IMR-90 (cell line): Measurements from ENCODE around the gene SIGLEC15. TPM values are rescaled to one million over a fixed set of nuclear protein-coding genes. Genes with fewer than 3 reads are reported as not detected.
A peak's percentile ranks its signal among the peaks of the same experiment; 100 is the strongest.

Source experiments
- ATAC-seq: fragments of 200-7000 bp; cut with Tn5 transposase; 2 replicates; pipeline ENCODE4 v1.9.1; 2020; ENCODE audit warnings: low read depth, mild to moderate bottlenecking, moderate library complexity
- BruUV-seq: library from RNA; stranded (reverse); fragments of 400-500 nt; replicated peaks from 2 replicates; lab custom pipeline; 2021; lab: Mats Ljungman, UMichigan
- CTCF ChIA-PET: fragments of 300-600 bp; formaldehyde crosslinking; extraction: SDS; loops from one replicate; lab custom pipeline; 2021; ENCODE audit warnings: antibody characterized with exemption; lab: Yijun Ruan, JAX
- POLR2A ChIA-PET: fragments of 300-600 bp; sonication (Branson Sonifier 250); formaldehyde crosslinking; loops from one replicate; lab custom pipeline; 2022; ENCODE audit warnings: antibody characterized with exemption; ENCODE audit not compliant: unreplicated experiment; lab: Charles Lee
- DNase-seq: peaks from one replicate; pipeline ENCODE4 v3.0.0; 2013
- H2AFZ ChIP-seq: replicated peaks from 2 replicates; pipeline ENCODE3; 2013; ENCODE audit warnings: low read length, mild to moderate bottlenecking; ENCODE audit not compliant: poor library complexity
- H2AK5ac ChIP-seq: 2 replicates; pipeline ENCODE4 v1.6.1; 2013; ENCODE audit warnings: low read depth, low read length, inconsistent platforms
- H2AK9ac ChIP-seq: replicated peaks from 2 replicates; pipeline ENCODE3; 2013; ENCODE audit warnings: mild to moderate bottlenecking, low read depth, low read length, moderate library complexity; ENCODE audit not compliant: poor library complexity
- H2BK120ac ChIP-seq: 2 replicates; pipeline ENCODE4 v1.6.1; 2013; ENCODE audit warnings: low read depth, low read length, inconsistent platforms
- H2BK15ac ChIP-seq: 3 replicates; pipeline ENCODE4 v1.6.1; 2013; ENCODE audit warnings: low read depth, low read length, inconsistent platforms
- H2BK20ac ChIP-seq: 2 replicates; pipeline ENCODE4 v1.6.1; 2013; ENCODE audit warnings: low read depth, mild to moderate bottlenecking, inconsistent platforms, low read length, moderate library complexity
- H2BK5ac ChIP-seq: 2 replicates; pipeline ENCODE4 v1.6.1; 2013; ENCODE audit warnings: mild to moderate bottlenecking, low read depth, low read length, inconsistent platforms; ENCODE audit not compliant: poor library complexity, severe bottlenecking
- H3K14ac ChIP-seq: replicated peaks from 2 replicates; pipeline ENCODE4 v1.6.1; 2013; ENCODE audit warnings: low read depth, low read length, inconsistent platforms
- H3K18ac ChIP-seq: 2 replicates; pipeline ENCODE4 v1.6.1; 2013; ENCODE audit warnings: low read depth, low read length, control low read depth
- H3K23ac ChIP-seq: 2 replicates; pipeline ENCODE4 v1.6.1; 2013; ENCODE audit warnings: low read depth, low read length, inconsistent platforms
- H3K27ac ChIP-seq: 2 replicates; pipeline ENCODE4 v1.5.1; 2013; ENCODE audit warnings: mild to moderate bottlenecking, control low read depth, low read length; ENCODE audit not compliant: insufficient read depth
- H3K27me3 ChIP-seq: 2 replicates; pipeline ENCODE4 v1.6.1; 2013; ENCODE audit warnings: low read length; ENCODE audit not compliant: control insufficient read depth, insufficient read depth
- H3K36me3 ChIP-seq: 2 replicates; pipeline ENCODE4 v1.6.1; 2013; ENCODE audit warnings: low read length, mixed read lengths; ENCODE audit not compliant: control insufficient read depth, insufficient read depth
- H3K4ac ChIP-seq: 2 replicates; pipeline ENCODE4 v1.6.1; 2013; ENCODE audit warnings: low read depth, low read length, inconsistent platforms
- H3K4me1 ChIP-seq: 2 replicates; pipeline ENCODE4 v1.6.1; 2013; ENCODE audit warnings: low read length, mixed read lengths; ENCODE audit not compliant: control insufficient read depth, insufficient read depth
- H3K4me2 ChIP-seq: 2 replicates; pipeline ENCODE4 v1.6.1; 2013; ENCODE audit warnings: low read depth, mild to moderate bottlenecking, control low read depth, low read length, moderate library complexity
- H3K4me3 ChIP-seq: 2 replicates; pipeline ENCODE4 v1.5.1; 2013; ENCODE audit warnings: low read depth, mild to moderate bottlenecking, control low read depth, low read length, moderate library complexity; ENCODE audit not compliant: insufficient read depth
- H3K56ac ChIP-seq: 2 replicates; pipeline ENCODE4 v1.6.1; 2013; ENCODE audit warnings: low read length, inconsistent platforms; ENCODE audit not compliant: insufficient read depth; ENCODE audit errors: extremely low read depth
- H3K79me1 ChIP-seq, 2 experiments: 2 replicates each; pipeline ENCODE4 v1.6.1; 2013; ENCODE audit warnings: low read length in 2 of 2, inconsistent platforms in 1 of 2, low read depth in 1 of 2
- H3K9ac ChIP-seq: 2 replicates; pipeline ENCODE4 v1.6.1; 2013; ENCODE audit warnings: low read depth, low read length, control low read depth
- H3K9me1 ChIP-seq: 2 replicates; pipeline ENCODE4 v1.6.1; 2013; ENCODE audit warnings: low read length, inconsistent platforms; ENCODE audit not compliant: insufficient read depth
- H3K9me3 ChIP-seq: 2 replicates; pipeline ENCODE4 v1.6.1; 2013; ENCODE audit warnings: low read length; ENCODE audit not compliant: control insufficient read depth, insufficient read depth
- H4K20me1 ChIP-seq: 2 replicates; pipeline ENCODE4 v1.6.1; 2013; ENCODE audit warnings: low read length, inconsistent platforms; ENCODE audit not compliant: insufficient read depth
- H4K5ac ChIP-seq: 2 replicates; pipeline ENCODE4 v1.6.1; 2013; ENCODE audit warnings: mild to moderate bottlenecking, low read depth, low read length, control low read depth
- H4K8ac ChIP-seq, 2 experiments: 2 replicates each; pipeline ENCODE4 v1.6.1; 2013; ENCODE audit warnings: low read depth in 2 of 2, low read length in 2 of 2, control low read depth in 1 of 2, inconsistent platforms in 1 of 2
- H4K91ac ChIP-seq: 2 replicates; pipeline ENCODE4 v1.6.1; 2013; ENCODE audit warnings: low read depth, low read length, inconsistent platforms; ENCODE audit not compliant: insufficient read depth
- BHLHE40 ChIP-seq: fragments of 150-350 bp; IDR thresholded peaks from 2 replicates; pipeline ENCODE4 v1.6.1; 2016; ENCODE audit warnings: mild to moderate bottlenecking, low read depth, low read length
- CEBPB ChIP-seq: IDR thresholded peaks from 2 replicates; pipeline ENCODE4 v1.6.1; 2012; ENCODE audit warnings: low read depth, low read length, improper control_type of control experiment
- CHD1 ChIP-seq: IDR thresholded peaks from 2 replicates; pipeline ENCODE4 v1.6.1; 2012; ENCODE audit warnings: low read depth, low read length, improper control_type of control experiment
- FOS ChIP-seq: fragments of 150-350 bp; IDR thresholded peaks from 2 replicates; pipeline ENCODE4 v1.6.1; 2016; ENCODE audit warnings: low read depth, low read length
- MAFK ChIP-seq: IDR thresholded peaks from 2 replicates; pipeline ENCODE4 v1.6.1; 2012; ENCODE audit warnings: low read depth, low read length, improper control_type of control experiment
- MAZ ChIP-seq: IDR thresholded peaks from 2 replicates; pipeline ENCODE4 v1.6.1; 2012; ENCODE audit warnings: low read depth, mild to moderate bottlenecking, low read length, improper control_type of control experiment, moderate library complexity, borderline replicate concordance
- MXI1 ChIP-seq: IDR thresholded peaks from 2 replicates; pipeline ENCODE4 v1.6.1; 2012; ENCODE audit warnings: low read depth, mild to moderate bottlenecking, low read length, moderate library complexity, borderline replicate concordance
- NFE2L2 ChIP-seq: fragments of 150-350 bp; IDR thresholded peaks from 2 replicates; pipeline ENCODE4 v1.6.1; 2016; ENCODE audit warnings: low read depth, mild to moderate bottlenecking, low read length
- POLR2A ChIP-seq: IDR thresholded peaks from 2 replicates; pipeline ENCODE4 v1.6.1; 2012; ENCODE audit warnings: mild to moderate bottlenecking, low read depth, low read length
- RAD21 ChIP-seq: IDR thresholded peaks from 2 replicates; pipeline ENCODE4 v1.6.1; 2012; ENCODE audit warnings: low read length, improper control_type of control experiment
- RCOR1 ChIP-seq: IDR thresholded peaks from 2 replicates; pipeline ENCODE4 v1.6.1; 2012; ENCODE audit warnings: mild to moderate bottlenecking, low read length, improper control_type of control experiment; ENCODE audit not compliant: insufficient replicate concordance
- RFX5 ChIP-seq: IDR thresholded peaks from 2 replicates; pipeline ENCODE4 v1.8.0; 2012; ENCODE audit warnings: low read depth, mild to moderate bottlenecking, low read length, moderate library complexity
- SMC3 ChIP-seq: fragments of 150-350 bp; IDR thresholded peaks from 2 replicates; pipeline ENCODE4 v1.6.1; 2016; ENCODE audit warnings: low read depth, mild to moderate bottlenecking, antibody characterized with exemption, low read length, moderate library complexity
- WGBS, 2 experiments: methylation state at CpG; one replicate each; pipeline versions ENCODE4 v1.1.5 to v1.1.7; 2013; ENCODE audit warnings: missing lambda C conversion rate in 2 of 2; ENCODE audit not compliant: insufficient read length in 1 of 2; ENCODE audit errors: extremely low coverage in 2 of 2; 5-methylcytosine and 5-hydroxymethylcytosine counted together
- dilution Hi-C: fragments of 300-500 bp; cut with HindIII; formaldehyde crosslinking; loops from one replicate; pipeline ENCODE4 v1.14.3; 2018; ENCODE audit warnings: low sequenced_read_pairs; ENCODE audit not compliant: unreplicated experiment
- in situ Hi-C: fragments of 300-500 bp; cut with MboI; formaldehyde crosslinking; loops from 3 replicates; pipeline ENCODE4 v1.14.3; 2019; ENCODE audit warnings: low sequenced_read_pairs, inconsistent platforms, mixed read lengths
- intact Hi-C: fragments of 100-400 bp; cut with micrococcal nuclease; formaldehyde crosslinking; loops from 2 replicates; pipeline ENCODE4 v1.10.0; 2022
- polyA plus RNA-seq, 3 experiments: library from polyadenylated mRNA; depleted of rRNA; stranded (reverse); fragments of >200 nt; gene quantifications; 2 replicates each; pipeline ENCODE4 v1.2.3, GENCODE V29; 2012; ENCODE audit warnings: low replicate concordance in 1 of 3
- total RNA-seq: library from RNA; depleted of rRNA; stranded (reverse); fragments of >200 nt; gene quantifications from 2 replicates; pipeline ENCODE4 v1.2.3, GENCODE V29; 2012
- TF ChIP-seq, protein P1 (sequence below): fragments of 150-350 bp; IDR thresholded peaks from 2 replicates; pipeline ENCODE4 v1.6.1; 2017; ENCODE audit warnings: mild to moderate bottlenecking, antibody characterized with exemption, low read length, low read depth
- TF ChIP-seq, protein P2 (sequence below): conservative IDR thresholded peaks from 2 replicates; pipeline ENCODE4 v1.5.1; 2012; ENCODE audit warnings: mild to moderate bottlenecking, low read depth, low read length, improper control_type of control experiment
- TF ChIP-seq, protein P3 (sequence below): fragments of 150-350 bp; IDR thresholded peaks from 2 replicates; pipeline ENCODE4 v1.6.1; 2016; ENCODE audit warnings: low read depth, mild to moderate bottlenecking, low read length, moderate library complexity, borderline replicate concordance

Gene SIGLEC15
- total and polyA plus RNA-seq, 2 of the 4 experiments (the other 2 are of a cell fraction), result 1.1 to 1.8 TPM

- POLR2A ChIA-PET, result no interaction called here
- no CpG with 5 or more reads among the region's 1 CpG for WGBS, 2 experiments
These were observed 7.9 kb upstream of the SIGLEC15 start for GRCh38 chr18:45817543-45817942.

More at GRCh38 chr18:45817543-45817942, 7.9 kb upstream of the SIGLEC15 start:
- Histone ChIP-seq H3K4me1 (no peaks in the 10 kb centered on the region), H3K14ac (no peak overlapping the region), H2AFZ (peak overlapping the region; percentile 65), H3K4me2 (no peak overlapping the region), H3K9ac (no peak overlapping the region), H2AK9ac (peak overlapping the region; percentile 61), H3K4ac (0 out of 2 replicates have a peak overlapping the region, but pooled peaks have one; percentile 4), H3K9me1 (peaks cover 5% of the 10 kb centered on the region; the same call in 1 of the 2 replicates), H4K5ac (no peak overlapping the region), H3K56ac (no peak overlapping the region), H3K18ac (no peak overlapping the region), H3K36me3 (no peaks in the 10 kb centered on the region), H2BK5ac (no peak overlapping the region), H3K9me3 (no peaks in the 10 kb centered on the region), H2BK120ac (peak overlapping the region; percentile 56; the same call in 1 of the 2 replicates), H2BK20ac (peak overlapping the region; percentile 80), H3K4me3 (no peak overlapping the region), H3K27me3 (no peaks in the 10 kb centered on the region), H4K8ac (no peak overlapping the region), H4K91ac (no peak overlapping the region; the same call in 1 of the 2 replicates), H2AK5ac (peak overlapping the region; percentile 54; the same call in 1 of the 2 replicates), H3K27ac (no peak overlapping the region), H3K23ac (no peak overlapping the region), H3K79me1 (no peaks in the 10 kb centered on the region), H4K20me1 (no peaks in the 10 kb centered on the region), H2BK15ac (no peak overlapping the region)
- dilution Hi-C loops, result no loop called here
- in situ Hi-C loops, result no loop called here
- CTCF ChIA-PET, result interaction anchor here (0.6 kb wide), 1 partner anchor 61 kb away, joined by 3 read pairs; no protein-coding TSS in a partner anchor
- intact Hi-C loops, result no loop called here
- no peak for TF ChIP-seq NFE2L2
- no peak for TF ChIP-seq FOS
- TF ChIP-seq BHLHE40, result no peak
- TF ChIP-seq MAFK, result no peak
- no peak for TF ChIP-seq RAD21
- TF ChIP-seq CHD1, result no peak
- TF ChIP-seq CEBPB, result no peak
- TF ChIP-seq RCOR1, result no peak
- TF ChIP-seq, protein P1, sequence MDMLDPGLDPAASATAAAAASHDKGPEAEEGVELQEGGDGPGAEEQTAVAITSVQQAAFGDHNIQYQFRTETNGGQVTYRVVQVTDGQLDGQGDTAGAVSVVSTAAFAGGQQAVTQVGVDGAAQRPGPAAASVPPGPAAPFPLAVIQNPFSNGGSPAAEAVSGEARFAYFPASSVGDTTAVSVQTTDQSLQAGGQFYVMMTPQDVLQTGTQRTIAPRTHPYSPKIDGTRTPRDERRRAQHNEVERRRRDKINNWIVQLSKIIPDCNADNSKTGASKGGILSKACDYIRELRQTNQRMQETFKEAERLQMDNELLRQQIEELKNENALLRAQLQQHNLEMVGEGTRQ, result no peak
- TF ChIP-seq SMC3, result no peak
- no peak for TF ChIP-seq RFX5
- TF ChIP-seq, protein P2, sequence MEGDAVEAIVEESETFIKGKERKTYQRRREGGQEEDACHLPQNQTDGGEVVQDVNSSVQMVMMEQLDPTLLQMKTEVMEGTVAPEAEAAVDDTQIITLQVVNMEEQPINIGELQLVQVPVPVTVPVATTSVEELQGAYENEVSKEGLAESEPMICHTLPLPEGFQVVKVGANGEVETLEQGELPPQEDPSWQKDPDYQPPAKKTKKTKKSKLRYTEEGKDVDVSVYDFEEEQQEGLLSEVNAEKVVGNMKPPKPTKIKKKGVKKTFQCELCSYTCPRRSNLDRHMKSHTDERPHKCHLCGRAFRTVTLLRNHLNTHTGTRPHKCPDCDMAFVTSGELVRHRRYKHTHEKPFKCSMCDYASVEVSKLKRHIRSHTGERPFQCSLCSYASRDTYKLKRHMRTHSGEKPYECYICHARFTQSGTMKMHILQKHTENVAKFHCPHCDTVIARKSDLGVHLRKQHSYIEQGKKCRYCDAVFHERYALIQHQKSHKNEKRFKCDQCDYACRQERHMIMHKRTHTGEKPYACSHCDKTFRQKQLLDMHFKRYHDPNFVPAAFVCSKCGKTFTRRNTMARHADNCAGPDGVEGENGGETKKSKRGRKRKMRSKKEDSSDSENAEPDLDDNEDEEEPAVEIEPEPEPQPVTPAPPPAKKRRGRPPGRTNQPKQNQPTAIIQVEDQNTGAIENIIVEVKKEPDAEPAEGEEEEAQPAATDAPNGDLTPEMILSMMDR, result no peak
- no peak for TF ChIP-seq MXI1
- TF ChIP-seq MAZ, result no peak
- TF ChIP-seq, protein P3, sequence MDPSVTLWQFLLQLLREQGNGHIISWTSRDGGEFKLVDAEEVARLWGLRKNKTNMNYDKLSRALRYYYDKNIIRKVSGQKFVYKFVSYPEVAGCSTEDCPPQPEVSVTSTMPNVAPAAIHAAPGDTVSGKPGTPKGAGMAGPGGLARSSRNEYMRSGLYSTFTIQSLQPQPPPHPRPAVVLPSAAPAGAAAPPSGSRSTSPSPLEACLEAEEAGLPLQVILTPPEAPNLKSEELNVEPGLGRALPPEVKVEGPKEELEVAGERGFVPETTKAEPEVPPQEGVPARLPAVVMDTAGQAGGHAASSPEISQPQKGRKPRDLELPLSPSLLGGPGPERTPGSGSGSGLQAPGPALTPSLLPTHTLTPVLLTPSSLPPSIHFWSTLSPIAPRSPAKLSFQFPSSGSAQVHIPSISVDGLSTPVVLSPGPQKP, result no peak
- no peak for TF ChIP-seq POLR2A
- BruUV-seq, result no TSS peak
- no peak for ATAC-seq
- DNase-seq, result no peak
